K562 (cell line): ENCODE data around the gene ELMO1. TPM values are rescaled to one million over a fixed set of nuclear protein-coding genes. Genes with fewer than 3 reads are reported as not detected.

ENCODE experiments used
- ATAC-seq: fragments of 200-7000 bp; cut with Tn5 transposase; 3 replicates; pipeline ENCODE4 v1.9.1; 2020; ENCODE audit warnings: moderate library complexity
- BruUV-seq: library from RNA; stranded (reverse); fragments of 400-500 nt; replicated peaks from 2 replicates; lab custom pipeline; 2021; lab: Mats Ljungman, UMichigan
- CTCF ChIA-PET: fragments of 300-600 bp; formaldehyde crosslinking; extraction: SDS; loops from one replicate; lab custom pipeline; 2021; ENCODE audit warnings: low intra/inter-chr PET ratio; lab: Yijun Ruan, JAX
- POLR2A ChIA-PET: fragments of 300-600, 350-650 bp; sonication (Branson Sonifier 250); formaldehyde crosslinking; extraction: SDS; loops from one replicate; lab custom pipeline; 2021; ENCODE audit warnings: antibody characterized with exemption, inconsistent platforms; lab: Yijun Ruan, JAX
- DNase-seq, 4 experiments: peaks; one replicate each; pipeline versions ENCODE4 v3.0.0 to v3.0.0-alpha.2; 2011 to 2018; ENCODE audit warnings: low spot score in 3 of 4, mixed read lengths in 3 of 4; ENCODE audit errors: extremely low read depth in 1 of 4
- FAIRE-seq: peaks from 2 replicates; lab custom pipeline; 2011; peaks lifted over from hg19 to GRCh38; lab: Jason Lieb, UNC
- H2AFZ ChIP-seq: 2 replicates; pipeline ENCODE4 v1.6.0; 2011; ENCODE audit warnings: low read depth, low read length, control low read depth, inconsistent platforms
- H3K27ac ChIP-seq: fragments of 200-600 bp; 3 replicates; pipeline ENCODE4 v1.8.0; 2011; ENCODE audit warnings: low read depth, mild to moderate bottlenecking, control low read depth, inconsistent platforms, low read length, moderate library complexity, mixed read lengths; ENCODE audit errors: extremely low read depth
- H3K27me3 ChIP-seq, 2 experiments: fragments of 300-600 bp in 1 of 2; 2 replicates in 1 of 2; 3 replicates in 1 of 2; pipeline versions ENCODE4 v1.6.0 to v1.8.0; 2011; ENCODE audit warnings: inconsistent platforms in 2 of 2, low read length in 2 of 2, mild to moderate bottlenecking in 1 of 2, mixed read lengths in 1 of 2, moderate library complexity in 1 of 2; ENCODE audit not compliant: control insufficient read depth in 2 of 2, insufficient read depth in 2 of 2
- H3K36me3 ChIP-seq: fragments of 300-600 bp; 3 replicates; pipeline ENCODE4 v1.8.0; 2011; ENCODE audit warnings: mild to moderate bottlenecking, low read length, inconsistent platforms; ENCODE audit not compliant: control insufficient read depth, insufficient read depth
- H3K4me1 ChIP-seq, 2 experiments: fragments of 200-600 bp in 1 of 2; replicated peaks in 1 of 2; 2 replicates in 1 of 2; 3 replicates in 1 of 2; pipeline versions ENCODE4 v1.5.1 to v1.8.0; 2011; ENCODE audit warnings: inconsistent platforms in 2 of 2, low read length in 2 of 2, mild to moderate bottlenecking in 1 of 2, mixed read lengths in 1 of 2, moderate library complexity in 1 of 2; ENCODE audit not compliant: control insufficient read depth in 2 of 2, insufficient read depth in 2 of 2
- H3K4me2 ChIP-seq: 2 replicates; pipeline ENCODE4 v1.6.1; 2011; ENCODE audit warnings: low read length, control low read depth, inconsistent platforms, mixed read lengths; ENCODE audit not compliant: insufficient read depth
- H3K4me3 ChIP-seq: fragments of 200-600 bp; sonication (generic), shearing (Covaris generic); 2 replicates; pipeline ENCODE4 v1.5.1; 2016; ENCODE audit warnings: control low read depth, inconsistent platforms
- H3K79me2 ChIP-seq: fragments of 200-600 bp; 3 replicates; pipeline ENCODE4 v1.8.0; 2011; ENCODE audit warnings: low read length, inconsistent platforms; ENCODE audit not compliant: control insufficient read depth, insufficient read depth
- H3K9ac ChIP-seq, 2 experiments: 2 replicates each; pipeline versions ENCODE4 v1.6.0 to v1.6.1; 2011; ENCODE audit warnings: low read depth in 2 of 2, low read length in 2 of 2, control low read depth in 1 of 2, inconsistent platforms in 1 of 2, mild to moderate bottlenecking in 1 of 2, mixed read lengths in 1 of 2; ENCODE audit not compliant: insufficient read depth in 1 of 2
- H3K9me1 ChIP-seq: one replicate; pipeline ENCODE4 v1.6.0; 2011; ENCODE audit warnings: inconsistent platforms, mild to moderate bottlenecking, low read length, moderate library complexity; ENCODE audit not compliant: control insufficient read depth, insufficient read depth
- H3K9me3 ChIP-seq: replicated peaks from 2 replicates; pipeline ENCODE4 v1.5.1; 2011; ENCODE audit warnings: low read depth, low read length, inconsistent platforms; ENCODE audit not compliant: control insufficient read depth, insufficient read depth
- H4K20me1 ChIP-seq: replicated peaks from 2 replicates; pipeline ENCODE4 v1.6.1; 2011; ENCODE audit warnings: low read length, inconsistent platforms, mixed read lengths; ENCODE audit not compliant: control insufficient read depth, insufficient read depth
- ARNT ChIP-seq, 2 experiments: fragments of 450-650 bp; IDR thresholded peaks; 2 replicates each; pipeline ENCODE4 v1.6.1; 2016; ENCODE audit warnings: mild to moderate bottlenecking in 1 of 2
- BCOR ChIP-seq: fragments of 450-650 bp; IDR thresholded peaks from 2 replicates; pipeline ENCODE4 v1.6.1; 2016
- CCNT2 ChIP-seq: IDR thresholded peaks from 2 replicates; pipeline ENCODE4 v1.6.1; 2011; ENCODE audit warnings: borderline replicate concordance, low read depth, mild to moderate bottlenecking, moderate library complexity, mixed read lengths, low read length; ENCODE audit not compliant: insufficient read length; ENCODE audit errors: extremely low read depth
- EHMT2 ChIP-seq: fragments of 450-650 bp; IDR thresholded peaks from 2 replicates; pipeline ENCODE4 v1.6.1; 2018; ENCODE audit warnings: antibody characterized with exemption
- ELF2 ChIP-seq: fragments of 250-450 bp; sonication (Bioruptor Pico); IDR thresholded peaks from 2 replicates; pipeline ENCODE4 v1.5.0; 2021; ENCODE audit warnings: mild to moderate bottlenecking
- KLF13 ChIP-seq: fragments of 450-650 bp; IDR thresholded peaks from 2 replicates; pipeline ENCODE4 v1.6.1; 2016; ENCODE audit warnings: missing genetic modification characterization, low read depth, mild to moderate bottlenecking, missing compliant biosample characterization, moderate library complexity, borderline replicate concordance
- MBD2 ChIP-seq: sonication (generic); IDR thresholded peaks from 2 replicates; pipeline ENCODE4 v1.6.1; 2016; ENCODE audit warnings: low read depth, borderline replicate concordance
- MTA1 ChIP-seq: fragments of 450-650 bp; IDR thresholded peaks from 2 replicates; pipeline ENCODE4 v1.6.1; 2017; ENCODE audit warnings: borderline replicate concordance
- MTA3 ChIP-seq: fragments of 450-650 bp; formaldehyde crosslinking; IDR thresholded peaks from 2 replicates; pipeline ENCODE4 v1.6.1; 2017; ENCODE audit warnings: mild to moderate bottlenecking, borderline replicate concordance
- NR1H2 ChIP-seq: sonication (generic); formaldehyde crosslinking; IDR thresholded peaks from 2 replicates; pipeline ENCODE4 v1.4.0; 2020; ENCODE audit warnings: mild to moderate bottlenecking, missing genetic modification reagents
- ZNF12 ChIP-seq: sonication (generic); formaldehyde crosslinking; IDR thresholded peaks from 2 replicates; pipeline ENCODE4 v1.4.0; 2020; ENCODE audit warnings: mild to moderate bottlenecking, missing genetic modification reagents
- ZNF41 ChIP-seq: fragments of 250-450 bp; sonication (Bioruptor Pico); conservative IDR thresholded peaks from 2 replicates; pipeline ENCODE4 v1.4.0; 2020; ENCODE audit warnings: mild to moderate bottlenecking
- WGBS: fragments of 100-300 bp; shearing (Covaris generic); methylation state at CpG from one replicate; pipeline ENCODE4 v1.1.6; 2016; ENCODE audit warnings: low coverage, mixed read lengths; ENCODE audit not compliant: insufficient coverage; ENCODE audit errors: missing lambda C conversion rate; 5-methylcytosine and 5-hydroxymethylcytosine counted together
- in situ Hi-C: fragments of 300-500 bp; cut with MboI; formaldehyde crosslinking; loops from 4 replicates; pipeline ENCODE4 v1.15.0; 2018; ENCODE audit warnings: inconsistent platforms, mixed read lengths
- intact Hi-C: fragments of 100-400 bp; cut with micrococcal nuclease; formaldehyde crosslinking; loops from 2 replicates; pipeline ENCODE4 v1.14.2; 2022
- polyA plus RNA-seq, 8 experiments: library from polyadenylated mRNA; depleted of rRNA in 4 of 8; stranded (reverse) in 5 of 8; unstranded in 3 of 8; fragments of >200 nt; fragmentation: Nextera tagmentation in 2 of 8; fragmentation: Illumina TruSeq in 1 of 8; extraction: Ambion mirVana in 2 of 8; extraction: Trizol in 1 of 8; gene quantifications; 2 replicates each; pipeline versions ENCODE4 v1.2.1 to v1.2.3, GENCODE V29; 2011 to 2014; ENCODE audit warnings: inconsistent platforms in 1 of 8, missing spikeins in 1 of 8
- total RNA-seq, 7 experiments: library from RNA; depleted of rRNA in 6 of 7; stranded (reverse); fragments of >200 nt in 6 of 7; fragmentation: Illumina TruSeq in 2 of 7; extraction: Trizol in 2 of 7; gene quantifications; 2 replicates each; pipeline versions ENCODE4 v1.2.1 to v1.2.3, GENCODE V29; 2011 to 2021; ENCODE audit warnings: low replicate concordance in 1 of 7
- TF ChIP-seq, protein P1 (sequence below): fragments of 250-450 bp; sonication (Bioruptor Pico); IDR thresholded peaks from 2 replicates; pipeline ENCODE4 v1.8.0; 2021; ENCODE audit warnings: moderate library complexity, mild to moderate bottlenecking, inconsistent platforms

Gene ELMO1
- total and polyA plus RNA-seq, 9 of the 15 experiments (the other 6 are each of a cell fraction or from before 2014, with no cell fraction given) = 0.36 to 7.2 (median 3.6) TPM

GRCh38 chr7:37438906-37439652 is 9.6 kb downstream of the ELMO1 start:
- Histone ChIP-seq H3K27me3 (peaks cover 0 to 11% of the 10 kb centered on the region in 2 experiments; a peak in 3 of 5 replicates), H2AFZ (no peak overlapping the region), H4K20me1 (no peaks in the 10 kb centered on the region), H3K4me2 (no peak overlapping the region), H3K4me1 (no peaks in the 10 kb centered on the region), H3K36me3 (no peaks in the 10 kb centered on the region), H3K27ac (no peak overlapping the region), H3K9me3 (no peaks in the 10 kb centered on the region), H3K79me2 (no peaks in the 10 kb centered on the region), H3K9me1 (no peaks in the 10 kb centered on the region), H3K4me3 (no peak overlapping the region), H3K9ac (no peak overlapping the region)
- no peak for DNase-seq
- in situ Hi-C loops (no loop called here), intact Hi-C loops (loop anchor here (5.0 kb wide), 1 partner anchor 157 kb away; no protein-coding TSS in a partner anchor)
- TF ChIP-seq MTA1 = no peak
- no peak for TF ChIP-seq KLF13
- TF ChIP-seq NR1H2 (CRISPR knock-in tag) = no peak
- no peak for TF ChIP-seq ZNF12
- TF ChIP-seq BCOR = no peak
- no peak for TF ChIP-seq ZNF41 (CRISPR knock-in tag)
- TF ChIP-seq EHMT2 = no peak
- TF ChIP-seq, protein P1, sequence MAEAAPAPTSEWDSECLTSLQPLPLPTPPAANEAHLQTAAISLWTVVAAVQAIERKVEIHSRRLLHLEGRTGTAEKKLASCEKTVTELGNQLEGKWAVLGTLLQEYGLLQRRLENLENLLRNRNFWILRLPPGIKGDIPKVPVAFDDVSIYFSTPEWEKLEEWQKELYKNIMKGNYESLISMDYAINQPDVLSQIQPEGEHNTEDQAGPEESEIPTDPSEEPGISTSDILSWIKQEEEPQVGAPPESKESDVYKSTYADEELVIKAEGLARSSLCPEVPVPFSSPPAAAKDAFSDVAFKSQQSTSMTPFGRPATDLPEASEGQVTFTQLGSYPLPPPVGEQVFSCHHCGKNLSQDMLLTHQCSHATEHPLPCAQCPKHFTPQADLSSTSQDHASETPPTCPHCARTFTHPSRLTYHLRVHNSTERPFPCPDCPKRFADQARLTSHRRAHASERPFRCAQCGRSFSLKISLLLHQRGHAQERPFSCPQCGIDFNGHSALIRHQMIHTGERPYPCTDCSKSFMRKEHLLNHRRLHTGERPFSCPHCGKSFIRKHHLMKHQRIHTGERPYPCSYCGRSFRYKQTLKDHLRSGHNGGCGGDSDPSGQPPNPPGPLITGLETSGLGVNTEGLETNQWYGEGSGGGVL = no peak
- no peak for TF ChIP-seq ELF2
- TF ChIP-seq CCNT2 = no peak
- no peak for TF ChIP-seq MTA3
- no peak for TF ChIP-seq ARNT (IDR thresholded peaks at IDR 0.05)
- TF ChIP-seq MBD2 = no peak
- no TSS peak for BruUV-seq
- FAIRE-seq = no peak
- POLR2A ChIA-PET = no interaction called here
- WGBS = 0% methylated on average over 4 of the region's 4 CpGs
- CTCF ChIA-PET = no interaction called here
- ATAC-seq = no peak
